ENCODE measurements around the gene UBA6.

The UBA6 gene

DNA sequence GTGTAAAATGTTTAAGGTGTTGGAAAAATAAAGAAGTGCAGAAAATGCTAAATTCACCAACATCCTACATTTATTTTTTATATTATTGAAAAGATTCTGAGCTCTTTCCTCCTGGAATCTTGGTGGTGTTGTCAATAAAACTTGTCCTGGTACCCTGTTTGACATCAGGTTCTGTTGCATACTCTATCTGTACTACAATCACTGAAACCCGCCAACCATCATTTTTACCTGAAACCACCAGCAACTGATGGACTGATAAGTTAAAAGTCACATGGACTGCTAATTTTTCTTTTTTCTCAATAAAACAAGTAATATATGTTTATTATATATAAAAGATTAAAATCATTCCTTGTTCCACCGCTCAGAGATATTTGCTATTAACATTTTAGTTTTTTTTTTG, 119.0 kb downstream of the UBA6 start:
- TF ChIP-seq, protein P1, sequence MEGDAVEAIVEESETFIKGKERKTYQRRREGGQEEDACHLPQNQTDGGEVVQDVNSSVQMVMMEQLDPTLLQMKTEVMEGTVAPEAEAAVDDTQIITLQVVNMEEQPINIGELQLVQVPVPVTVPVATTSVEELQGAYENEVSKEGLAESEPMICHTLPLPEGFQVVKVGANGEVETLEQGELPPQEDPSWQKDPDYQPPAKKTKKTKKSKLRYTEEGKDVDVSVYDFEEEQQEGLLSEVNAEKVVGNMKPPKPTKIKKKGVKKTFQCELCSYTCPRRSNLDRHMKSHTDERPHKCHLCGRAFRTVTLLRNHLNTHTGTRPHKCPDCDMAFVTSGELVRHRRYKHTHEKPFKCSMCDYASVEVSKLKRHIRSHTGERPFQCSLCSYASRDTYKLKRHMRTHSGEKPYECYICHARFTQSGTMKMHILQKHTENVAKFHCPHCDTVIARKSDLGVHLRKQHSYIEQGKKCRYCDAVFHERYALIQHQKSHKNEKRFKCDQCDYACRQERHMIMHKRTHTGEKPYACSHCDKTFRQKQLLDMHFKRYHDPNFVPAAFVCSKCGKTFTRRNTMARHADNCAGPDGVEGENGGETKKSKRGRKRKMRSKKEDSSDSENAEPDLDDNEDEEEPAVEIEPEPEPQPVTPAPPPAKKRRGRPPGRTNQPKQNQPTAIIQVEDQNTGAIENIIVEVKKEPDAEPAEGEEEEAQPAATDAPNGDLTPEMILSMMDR (IDR thresholded peaks at IDR 0.05; ENCODE audit: low read depth, low read length, missing control alignments), result no peak
- Histone ChIP-seq H3K36me3 (replicated peaks) (no peaks in the 10 kb centered on the region), H3K4me3 (ENCODE audit: low read depth, low read length) (no peak overlapping the region), H3K27ac (no peak overlapping the region), H3K27me3 (replicated peaks) (no peaks in the 10 kb centered on the region)
- in situ Hi-C loops (cut with HindIII; ENCODE audit: low pct_ligation_motif_present, low sequenced_read_pairs), result no loop called here
- DNase-seq, result no peak

DNA sequence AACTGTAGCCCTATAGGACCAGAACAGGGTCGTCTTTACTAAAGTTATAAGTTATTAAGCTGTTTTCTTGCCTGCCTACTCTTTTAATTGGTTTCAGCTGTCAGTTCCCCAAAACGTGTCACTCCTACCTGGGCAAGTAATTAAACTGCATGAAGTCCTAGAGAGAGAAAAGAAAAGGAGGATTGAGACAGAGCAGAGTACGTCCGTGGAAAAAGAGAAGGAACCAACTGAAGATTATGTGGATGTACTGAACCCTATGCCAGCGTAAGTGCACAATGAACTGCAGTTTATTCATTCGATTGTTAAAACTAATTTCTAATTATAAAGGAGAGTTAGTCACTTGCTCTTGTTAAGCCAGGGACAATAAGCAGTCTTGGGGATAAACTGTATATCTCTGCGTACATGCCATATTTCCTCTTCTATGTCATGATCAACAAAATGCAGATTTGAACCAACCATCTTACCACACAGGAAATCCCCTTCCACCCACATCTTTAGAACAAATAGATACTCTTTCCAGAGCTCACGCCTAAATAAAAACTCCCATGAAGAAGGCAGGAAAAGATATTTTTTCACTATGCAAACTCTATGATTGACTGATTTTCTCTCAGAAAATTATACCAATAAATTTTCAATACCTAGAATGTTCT, 119.6 kb downstream of the UBA6 start:
- TF ChIP-seq, protein P1 (IDR thresholded peaks at IDR 0.05; ENCODE audit: low read depth, low read length, missing control alignments), result no peak
- Histone ChIP-seq H3K27me3 (replicated peaks) (no peaks in the 10 kb centered on the region), H3K4me3 (ENCODE audit: low read depth, low read length) (no peak overlapping the region), H3K27ac (no peak overlapping the region), H3K36me3 (replicated peaks) (no peaks in the 10 kb centered on the region)
- in situ Hi-C loops (cut with HindIII; ENCODE audit: low pct_ligation_motif_present, low sequenced_read_pairs), result no loop called here
- DNase-seq, result no peak

DNA sequence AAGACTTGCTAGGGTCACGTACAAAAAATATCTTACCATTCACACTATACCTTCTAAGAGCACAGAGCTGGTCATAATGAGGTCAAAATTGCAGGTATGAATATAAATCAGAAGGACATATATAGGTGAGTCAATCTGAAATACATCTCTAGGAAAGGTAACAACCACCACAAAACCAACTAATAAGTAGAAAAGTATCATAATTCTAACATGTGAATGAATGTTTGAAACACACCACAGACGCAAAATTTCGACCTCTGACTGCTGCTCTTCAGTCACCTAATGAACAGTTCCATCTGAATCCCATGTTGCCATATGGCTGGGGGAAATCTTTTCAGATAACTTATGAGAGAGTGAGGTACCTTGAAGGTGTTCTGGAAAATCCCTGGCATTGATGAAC, 120.4 kb downstream of the UBA6 start:
- DNase-seq, result no peak
- no peaks in the 10 kb centered on the region for H3K27me3 ChIP-seq (replicated peaks)
- H3K4me3 ChIP-seq (ENCODE audit: low read depth, low read length), result no peak overlapping the region
- H3K36me3 ChIP-seq (replicated peaks), result no peaks in the 10 kb centered on the region
- no peak overlapping the region for H3K27ac ChIP-seq
- in situ Hi-C loops (cut with HindIII; ENCODE audit: low pct_ligation_motif_present, low sequenced_read_pairs), result no loop called here
- TF ChIP-seq, protein P1 (IDR thresholded peaks at IDR 0.05; ENCODE audit: low read depth, low read length, missing control alignments), result no peak

DNA sequence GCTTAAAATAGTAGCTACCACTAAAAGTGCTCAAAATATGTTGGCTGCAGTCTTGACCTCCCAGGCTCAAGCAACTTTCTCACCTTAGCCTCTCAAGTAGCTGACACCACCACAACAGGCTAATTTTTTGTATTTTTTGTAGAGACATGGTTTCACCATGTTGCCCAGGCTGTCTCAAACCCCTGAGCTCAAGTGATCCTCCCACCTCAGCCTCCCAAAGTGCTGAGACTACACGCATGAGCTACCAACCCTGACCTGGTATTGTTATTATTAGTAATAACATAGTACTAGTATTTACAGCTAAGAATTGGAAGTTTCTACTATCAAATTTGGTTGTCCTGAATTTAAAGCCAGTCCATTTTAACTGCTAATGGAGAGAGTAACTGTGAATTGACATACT, 124.4 kb downstream of the UBA6 start:
- Histone ChIP-seq H3K36me3 (replicated peaks) (no peaks in the 10 kb centered on the region), H3K27me3 (replicated peaks) (no peaks in the 10 kb centered on the region), H3K4me3 (ENCODE audit: low read depth, low read length) (no peak overlapping the region), H3K27ac (no peak overlapping the region)
- TF ChIP-seq, protein P1 (IDR thresholded peaks at IDR 0.05; ENCODE audit: low read depth, low read length, missing control alignments), result no peak
- DNase-seq, result no peak
- in situ Hi-C loops (cut with HindIII; ENCODE audit: low pct_ligation_motif_present, low sequenced_read_pairs), result no loop called here

DNA sequence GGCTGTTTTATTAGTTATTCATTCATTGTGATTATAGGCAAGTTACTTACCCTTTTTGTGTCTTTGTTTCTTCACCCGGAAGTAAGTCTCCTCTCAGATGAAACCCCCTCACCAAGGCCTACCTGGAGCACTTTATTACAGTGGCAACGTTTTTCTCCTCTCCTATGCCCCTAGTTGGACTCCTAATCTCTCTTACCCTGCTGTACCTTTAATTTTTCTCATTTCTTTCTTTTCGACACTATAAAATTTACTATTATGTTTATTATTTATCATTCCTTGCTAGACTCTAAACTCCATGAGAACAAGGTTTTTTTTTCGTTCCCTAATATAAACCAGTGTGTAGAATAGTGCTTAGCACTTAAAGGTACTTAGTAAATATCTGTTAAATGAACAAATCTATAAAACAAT, 124.9 kb downstream of the UBA6 start:
- Histone ChIP-seq H3K36me3 (replicated peaks) (no peaks in the 10 kb centered on the region), H3K4me3 (ENCODE audit: low read depth, low read length) (no peak overlapping the region), H3K27ac (no peak overlapping the region), H3K27me3 (replicated peaks) (no peaks in the 10 kb centered on the region)
- DNase-seq, result no peak
- TF ChIP-seq, protein P1 (IDR thresholded peaks at IDR 0.05; ENCODE audit: low read depth, low read length, missing control alignments), result no peak
- in situ Hi-C loops (cut with HindIII; ENCODE audit: low pct_ligation_motif_present, low sequenced_read_pairs), result no loop called here
